PC-3 (cell line): Measurements from ENCODE around the gene TMEM52B. TPM values are rescaled to one million over a fixed set of nuclear protein-coding genes. Genes with fewer than 3 reads are reported as not detected.

Experiments used
- ATAC-seq: fragments of 200-7000 bp; cut with Tn5 transposase; 2 replicates; pipeline ENCODE4 v1.9.1; 2020; ENCODE audit warnings: mild to moderate bottlenecking, moderate library complexity
- BruUV-seq: library from RNA; stranded (reverse); fragments of 400-500 nt; replicated peaks from 2 replicates; lab custom pipeline; 2021; lab: Mats Ljungman, UMichigan
- CTCF ChIA-PET: fragments of 300-600 bp; sonication (Branson Sonifier 250); formaldehyde crosslinking; loops from one replicate; lab custom pipeline; 2022; ENCODE audit warnings: antibody characterized with exemption; lab: Charles Lee
- POLR2A ChIA-PET: fragments of 300-600 bp; sonication (Branson Sonifier 250); formaldehyde crosslinking; loops from one replicate; lab custom pipeline; 2022; ENCODE audit warnings: antibody characterized with exemption; ENCODE audit not compliant: unreplicated experiment; lab: Charles Lee
- DNase-seq: peaks from one replicate; pipeline ENCODE4 v3.0.0-alpha.2; 2015
- H2AFZ ChIP-seq: fragments of 300-600 bp; sonication (generic); 2 replicates; pipeline ENCODE4 v1.6.0; 2016; ENCODE audit warnings: antibody characterized with exemption, low read length
- H3F3A ChIP-seq: fragments of 300-600 bp; sonication (generic); one replicate; pipeline ENCODE4 v1.6.0; 2017; ENCODE audit warnings: antibody characterized with exemption, low read length, control low read depth, mild to moderate bottlenecking; ENCODE audit not compliant: unreplicated experiment
- H3K27ac ChIP-seq: fragments of 300-600 bp; sonication (generic); 2 replicates; pipeline ENCODE4 v1.5.1; 2016; ENCODE audit warnings: mild to moderate bottlenecking, low read length
- H3K27me3 ChIP-seq: fragments of 300-600 bp; sonication (generic); 2 replicates; pipeline ENCODE4 v1.6.1; 2016; ENCODE audit warnings: low read length, mixed read lengths
- H3K36me3 ChIP-seq: fragments of 300-600 bp; sonication (generic); 2 replicates; pipeline ENCODE4 v1.6.1; 2016; ENCODE audit warnings: low read depth, mixed run types, low read length, mixed read lengths
- H3K4me1 ChIP-seq: fragments of 300-600 bp; sonication (generic); 2 replicates; pipeline ENCODE4 v1.5.1; 2016; ENCODE audit warnings: low read length; ENCODE audit not compliant: insufficient read depth
- H3K4me2 ChIP-seq: fragments of 300-600 bp; sonication (generic); 2 replicates; pipeline ENCODE4 v1.6.0; 2016; ENCODE audit warnings: low read length
- H3K4me3 ChIP-seq: fragments of 300-600 bp; sonication (generic); 2 replicates; pipeline ENCODE4 v1.5.1; 2016; ENCODE audit warnings: mild to moderate bottlenecking, low read length, mixed read lengths
- H3K79me2 ChIP-seq: fragments of 300-600 bp; sonication (generic); 2 replicates; pipeline ENCODE4 v1.6.1; 2017; ENCODE audit warnings: low read length, mixed read lengths
- H3K9ac ChIP-seq: fragments of 300-600 bp; sonication (generic); 2 replicates; pipeline ENCODE4 v1.6.0; 2016; ENCODE audit warnings: mild to moderate bottlenecking, low read length
- H3K9me2 ChIP-seq: fragments of 300-600 bp; sonication (generic); replicated peaks from 2 replicates; pipeline ENCODE4 v1.6.1; 2016; ENCODE audit warnings: mixed run types, low read length, mixed read lengths
- H3K9me3 ChIP-seq: fragments of 300-600 bp; sonication (generic); 2 replicates; pipeline ENCODE4 v1.6.1; 2016; ENCODE audit warnings: low read length, mixed read lengths
- H4K20me1 ChIP-seq: fragments of 300-600 bp; sonication (generic); 2 replicates; pipeline ENCODE4 v1.6.1; 2016; ENCODE audit warnings: low read length, mixed read lengths
- EZH2 ChIP-seq: fragments of 300-600 bp; sonication (generic); IDR thresholded peaks from one replicate; pipeline ENCODE4 v1.6.1; 2017; ENCODE audit warnings: antibody characterized with exemption, mild to moderate bottlenecking, low read length; ENCODE audit not compliant: unreplicated experiment
- EZH2phosphoT487 ChIP-seq: fragments of 300-600 bp; sonication (generic); IDR thresholded peaks from 2 replicates; pipeline ENCODE4 v1.6.1; 2018; ENCODE audit warnings: mild to moderate bottlenecking, antibody characterized with exemption, low read length, borderline replicate concordance
- intact Hi-C: fragments of 100-400 bp; cut with micrococcal nuclease; formaldehyde crosslinking; loops from 2 replicates; pipeline ENCODE4 v1.9.0; 2023
- total RNA-seq: library from RNA; depleted of rRNA; stranded (reverse); fragments of >200 nt; gene quantifications from 2 replicates; pipeline ENCODE4 v1.2.3, GENCODE V29; 2014
- TF ChIP-seq, protein P1 (sequence below): fragments of 300-600 bp; sonication (generic); conservative IDR thresholded peaks from 2 replicates; pipeline ENCODE4 v1.5.1; 2017; ENCODE audit warnings: antibody characterized with exemption, low read depth, mild to moderate bottlenecking, low read length

TMEM52B gene
- total RNA-seq, 1 experiment from 2014 or later, result not detected

DNA sequence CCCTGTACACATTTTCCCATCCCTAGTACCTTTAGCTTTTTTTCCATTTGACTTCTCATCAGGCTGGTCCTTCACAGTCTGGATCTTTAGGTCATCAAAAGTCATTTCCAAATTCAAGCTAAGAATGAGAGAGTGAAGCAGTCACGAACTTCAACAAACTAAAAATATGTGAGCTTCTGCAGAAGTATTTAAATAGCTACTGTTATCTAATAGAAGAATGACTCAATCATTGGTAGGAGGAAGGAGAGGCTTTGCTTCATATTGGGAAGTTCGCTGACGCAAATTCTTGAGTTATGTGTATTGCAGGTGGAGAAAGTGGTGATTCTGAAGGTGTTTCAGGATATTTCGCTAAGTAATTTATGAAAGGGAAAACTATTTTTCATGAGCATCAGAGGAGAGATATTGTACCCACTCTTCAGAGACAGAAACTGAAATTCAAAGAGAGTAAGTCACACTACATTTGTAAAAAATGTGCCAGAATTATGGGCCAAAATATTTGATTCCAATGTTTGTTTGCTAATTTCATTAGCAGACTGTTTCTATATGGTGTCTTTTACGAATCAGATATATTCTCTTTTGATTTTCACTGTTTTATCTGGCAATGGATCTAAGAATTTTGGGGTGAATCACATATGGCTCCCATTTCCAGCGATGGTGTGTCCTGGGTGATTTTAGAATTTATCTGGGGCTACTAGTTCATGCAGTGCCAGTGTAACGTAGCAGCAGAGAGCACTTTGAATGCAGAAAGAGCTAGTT lies 6.7 kb upstream of the TMEM52B start, which contains the start of gene OLR1:
Gene OLR1, minus strand, starts transcription at position 160 of the 756 bp plus-strand sequence. Its CDS starts 55 bp downstream, at position 105.
- Histone ChIP-seq H3K79me2 (no peaks in the 10 kb centered on the region), H2AFZ (no peak within 1 kb of the TSS), H3K27ac (no peak within 1 kb of the TSS), H3K27me3 (no peaks in the 10 kb centered on the region), H3K9me3 (no peaks in the 10 kb centered on the region), H3K36me3 (no peaks in the 10 kb centered on the region), H3K9me2 (no peaks in the 10 kb centered on the region), H3F3A (no peaks in the 10 kb centered on the region), H3K4me2 (no peak within 1 kb of the TSS), H3K9ac (no peak within 1 kb of the TSS), H3K4me3 (no peak within 1 kb of the TSS), H3K4me1 (no peaks in the 10 kb centered on the region), H4K20me1 (no peaks in the 10 kb centered on the region)
- no TSS peak for BruUV-seq
- intact Hi-C loops, result no loop called here
- DNase-seq, result no peak
- CTCF ChIA-PET, result interaction anchor here (0.7 kb wide), 1 partner anchor 19 kb away, joined by 3 read pairs; no protein-coding TSS in a partner anchor
- POLR2A ChIA-PET, result no interaction called here
- no peak for ATAC-seq
- TF ChIP-seq, protein P1, sequence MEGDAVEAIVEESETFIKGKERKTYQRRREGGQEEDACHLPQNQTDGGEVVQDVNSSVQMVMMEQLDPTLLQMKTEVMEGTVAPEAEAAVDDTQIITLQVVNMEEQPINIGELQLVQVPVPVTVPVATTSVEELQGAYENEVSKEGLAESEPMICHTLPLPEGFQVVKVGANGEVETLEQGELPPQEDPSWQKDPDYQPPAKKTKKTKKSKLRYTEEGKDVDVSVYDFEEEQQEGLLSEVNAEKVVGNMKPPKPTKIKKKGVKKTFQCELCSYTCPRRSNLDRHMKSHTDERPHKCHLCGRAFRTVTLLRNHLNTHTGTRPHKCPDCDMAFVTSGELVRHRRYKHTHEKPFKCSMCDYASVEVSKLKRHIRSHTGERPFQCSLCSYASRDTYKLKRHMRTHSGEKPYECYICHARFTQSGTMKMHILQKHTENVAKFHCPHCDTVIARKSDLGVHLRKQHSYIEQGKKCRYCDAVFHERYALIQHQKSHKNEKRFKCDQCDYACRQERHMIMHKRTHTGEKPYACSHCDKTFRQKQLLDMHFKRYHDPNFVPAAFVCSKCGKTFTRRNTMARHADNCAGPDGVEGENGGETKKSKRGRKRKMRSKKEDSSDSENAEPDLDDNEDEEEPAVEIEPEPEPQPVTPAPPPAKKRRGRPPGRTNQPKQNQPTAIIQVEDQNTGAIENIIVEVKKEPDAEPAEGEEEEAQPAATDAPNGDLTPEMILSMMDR, result no peak
- TF ChIP-seq EZH2, result no peak
- TF ChIP-seq EZH2phosphoT487, result no peak

DNA sequence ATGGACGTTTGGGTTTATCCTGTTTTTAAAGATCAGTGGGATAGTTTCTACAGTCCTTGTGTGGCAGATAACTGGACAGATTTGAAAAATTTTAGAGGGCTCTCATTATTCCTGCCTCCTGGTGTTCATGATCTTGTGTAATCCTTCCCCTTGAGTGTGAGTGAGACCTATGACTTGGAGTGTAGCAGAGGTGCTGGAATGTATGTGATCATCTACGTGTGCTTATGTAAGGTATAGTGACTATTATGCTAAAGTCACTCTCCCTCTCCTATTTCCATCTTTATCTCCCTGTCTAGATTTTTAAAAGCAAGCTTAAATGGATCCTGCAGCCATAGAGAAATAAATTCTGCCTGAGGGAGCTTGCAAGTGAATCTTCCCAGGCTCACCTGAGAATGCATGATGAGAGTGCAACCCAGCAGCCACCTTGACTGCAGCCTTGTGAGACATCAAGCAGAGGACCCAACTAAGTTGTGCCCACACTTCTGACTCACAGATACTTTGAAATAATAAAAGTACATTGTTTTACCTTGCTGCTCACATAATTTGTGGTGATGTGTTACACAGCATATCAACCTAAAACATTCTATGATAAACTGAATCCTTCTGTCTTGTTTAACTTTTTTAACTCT lies 3.7 kb upstream of the TMEM52B start:
- intact Hi-C loops, result no loop called here
- Histone ChIP-seq H3K9me3 (no peaks in the 10 kb centered on the region), H3K79me2 (no peaks in the 10 kb centered on the region), H3F3A (no peaks in the 10 kb centered on the region), H3K27me3 (no peaks in the 10 kb centered on the region), H3K9ac (no peak overlapping the region), H3K9me2 (no peaks in the 10 kb centered on the region), H3K27ac (no peak overlapping the region), H2AFZ (no peak overlapping the region), H3K4me1 (peaks cover 13% of the 10 kb centered on the region), H4K20me1 (no peaks in the 10 kb centered on the region), H3K36me3 (no peaks in the 10 kb centered on the region), H3K4me2 (no peak overlapping the region), H3K4me3 (no peak overlapping the region)
- TF ChIP-seq EZH2phosphoT487 (no peak), EZH2 (no peak)
- TF ChIP-seq, protein P1, result no peak
- DNase-seq, result no peak
- ATAC-seq, result no peak
- POLR2A ChIA-PET, result no interaction called here
- no TSS peak for BruUV-seq
- CTCF ChIA-PET, result interaction anchor here (1.0 kb wide), 1 partner anchor 22 kb away, joined by 9 read pairs; no protein-coding TSS in a partner anchor
